ENCODE results near the gene RCVRN. TPM values are rescaled to one million over a fixed set of nuclear protein-coding genes. Genes with fewer than 3 reads are reported as not detected.

The RCVRN gene
- total and polyA plus RNA-seq, 2 of the 13 experiments (the other 11 are each of a cell fraction or from before 2014, with no cell fraction given): not detected

- no peak for DNase-seq (ENCODE audit: low spot score)
- H4K20me1 ChIP-seq (ENCODE audit: insufficient read depth, low read length): no peaks in the 10 kb centered on the region
- 0% methylated on average over 5 of the region's 5 CpGs for WGBS (ENCODE audit: low lambda C conversion rate)
- BruUV-seq (replicated peaks): no TSS peak
- FAIRE-seq: no peak
- ChIA-PET POLR2A (no interaction called here), CTCF (ENCODE audit: low intra/inter-chr PET ratio, low total read pairs) (no interaction called here)
- H3K4me3 ChIP-seq (replicated peaks in 1 of 3; ENCODE audit: insufficient read depth in 1 of 3, low read depth in 2 of 3, low read length in 3 of 3): no peak overlapping the region
- no peak for ATAC-seq
- no peak overlapping the region for H3K4me2 ChIP-seq (ENCODE audit: low read depth, low read length)
- H3K9ac ChIP-seq (ENCODE audit: insufficient read depth, low read depth, low read length): no peak overlapping the region
- intact Hi-C loops (cut with micrococcal nuclease; ENCODE audit: unreplicated experiment): no loop called here
- H3K4me1 ChIP-seq (ENCODE audit: insufficient read depth, low read length): no peaks in the 10 kb centered on the region
- no peak overlapping the region for H3K27ac ChIP-seq (ENCODE audit: extremely low read length, insufficient read depth, low read length)
- H3K79me2 ChIP-seq (ENCODE audit: insufficient read depth, low read length): no peaks in the 10 kb centered on the region
- H3K27me3 ChIP-seq (ENCODE audit: control insufficient read depth in 1 of 2, insufficient read depth in 2 of 2, low read length in 2 of 2): no peaks in the 10 kb centered on the region
- no peak overlapping the region for H2AFZ ChIP-seq (ENCODE audit: low read length)
- TF ChIP-seq, protein P1, sequence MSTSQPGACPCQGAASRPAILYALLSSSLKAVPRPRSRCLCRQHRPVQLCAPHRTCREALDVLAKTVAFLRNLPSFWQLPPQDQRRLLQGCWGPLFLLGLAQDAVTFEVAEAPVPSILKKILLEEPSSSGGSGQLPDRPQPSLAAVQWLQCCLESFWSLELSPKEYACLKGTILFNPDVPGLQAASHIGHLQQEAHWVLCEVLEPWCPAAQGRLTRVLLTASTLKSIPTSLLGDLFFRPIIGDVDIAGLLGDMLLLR (CRISPR knock-in tag; IDR thresholded peaks at IDR 0.05): no peak
- TF ChIP-seq, protein P2, sequence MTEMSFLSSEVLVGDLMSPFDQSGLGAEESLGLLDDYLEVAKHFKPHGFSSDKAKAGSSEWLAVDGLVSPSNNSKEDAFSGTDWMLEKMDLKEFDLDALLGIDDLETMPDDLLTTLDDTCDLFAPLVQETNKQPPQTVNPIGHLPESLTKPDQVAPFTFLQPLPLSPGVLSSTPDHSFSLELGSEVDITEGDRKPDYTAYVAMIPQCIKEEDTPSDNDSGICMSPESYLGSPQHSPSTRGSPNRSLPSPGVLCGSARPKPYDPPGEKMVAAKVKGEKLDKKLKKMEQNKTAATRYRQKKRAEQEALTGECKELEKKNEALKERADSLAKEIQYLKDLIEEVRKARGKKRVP (CRISPR knock-in tag; IDR thresholded peaks at IDR 0.05): no peak
- TF ChIP-seq ZNF549 (CRISPR knock-in tag; IDR thresholded peaks at IDR 0.05) (no peak), REXO4 (CRISPR knock-in tag; IDR thresholded peaks at IDR 0.05; ENCODE audit: borderline replicate concordance) (no peak), ZNF343 (CRISPR knock-in tag; IDR thresholded peaks at IDR 0.05) (no peak), ATF6 (CRISPR knock-in tag; conservative IDR thresholded peaks at IDR 0.05) (no peak), NR1H2 (CRISPR knock-in tag; IDR thresholded peaks at IDR 0.05; ENCODE audit: borderline replicate concordance, low read depth) (no peak), HNRNPK (IDR thresholded peaks at IDR 0.05; ENCODE audit: low read depth, low read length, poor library complexity, severe bottlenecking) (no peak), IKZF1 (IDR thresholded peaks at IDR 0.05) (no peak), ZNF20 (CRISPR knock-in tag; IDR thresholded peaks at IDR 0.05) (no peak), E2F2 (CRISPR knock-in tag; IDR thresholded peaks at IDR 0.05; ENCODE audit: borderline replicate concordance) (no peak), SMYD3 (CRISPR knock-in tag; IDR thresholded peaks at IDR 0.05) (no peak)
- TF ChIP-seq, protein P3, sequence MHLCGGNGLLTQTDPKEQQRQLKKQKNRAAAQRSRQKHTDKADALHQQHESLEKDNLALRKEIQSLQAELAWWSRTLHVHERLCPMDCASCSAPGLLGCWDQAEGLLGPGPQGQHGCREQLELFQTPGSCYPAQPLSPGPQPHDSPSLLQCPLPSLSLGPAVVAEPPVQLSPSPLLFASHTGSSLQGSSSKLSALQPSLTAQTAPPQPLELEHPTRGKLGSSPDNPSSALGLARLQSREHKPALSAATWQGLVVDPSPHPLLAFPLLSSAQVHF (CRISPR knock-in tag; IDR thresholded peaks at IDR 0.05): no peak
- TF ChIP-seq, protein P4, sequence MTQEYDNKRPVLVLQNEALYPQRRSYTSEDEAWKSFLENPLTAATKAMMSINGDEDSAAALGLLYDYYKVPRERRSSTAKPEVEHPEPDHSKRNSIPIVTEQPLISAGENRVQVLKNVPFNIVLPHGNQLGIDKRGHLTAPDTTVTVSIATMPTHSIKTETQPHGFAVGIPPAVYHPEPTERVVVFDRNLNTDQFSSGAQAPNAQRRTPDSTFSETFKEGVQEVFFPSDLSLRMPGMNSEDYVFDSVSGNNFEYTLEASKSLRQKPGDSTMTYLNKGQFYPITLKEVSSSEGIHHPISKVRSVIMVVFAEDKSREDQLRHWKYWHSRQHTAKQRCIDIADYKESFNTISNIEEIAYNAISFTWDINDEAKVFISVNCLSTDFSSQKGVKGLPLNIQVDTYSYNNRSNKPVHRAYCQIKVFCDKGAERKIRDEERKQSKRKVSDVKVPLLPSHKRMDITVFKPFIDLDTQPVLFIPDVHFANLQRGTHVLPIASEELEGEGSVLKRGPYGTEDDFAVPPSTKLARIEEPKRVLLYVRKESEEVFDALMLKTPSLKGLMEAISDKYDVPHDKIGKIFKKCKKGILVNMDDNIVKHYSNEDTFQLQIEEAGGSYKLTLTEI (CRISPR knock-in tag; conservative IDR thresholded peaks at IDR 0.05): no peak
- in situ Hi-C loops (cut with HindIII; ENCODE audit: extremely low pct_ligation_motif_present, low pct_unique_long_range_greater_than_20kb): no loop called here
- no peaks in the 10 kb centered on the region for H3K9me3 ChIP-seq (ENCODE audit: low read length)
- no peaks in the 10 kb centered on the region for H3K36me3 ChIP-seq (replicated peaks in 1 of 2; ENCODE audit: control insufficient read depth in 1 of 2, insufficient read depth in 2 of 2, low read length in 2 of 2)
These were observed 50.8 kb downstream of the RCVRN start for GRCh38 chr17:9854255-9854654.

Data from HepG2 (cell line).